Measurements from ENCODE around the gene CSTPP1. TPM values are rescaled to one million over a fixed set of nuclear protein-coding genes. Genes with fewer than 3 reads are reported as not detected.
A peak's percentile ranks its signal among the peaks of the same experiment; 100 is the strongest.

Gene CSTPP1
- total RNA-seq, 4 donors from 2014 or later, result 4.9 to 33.8 (median 19.5) TPM

DNA sequence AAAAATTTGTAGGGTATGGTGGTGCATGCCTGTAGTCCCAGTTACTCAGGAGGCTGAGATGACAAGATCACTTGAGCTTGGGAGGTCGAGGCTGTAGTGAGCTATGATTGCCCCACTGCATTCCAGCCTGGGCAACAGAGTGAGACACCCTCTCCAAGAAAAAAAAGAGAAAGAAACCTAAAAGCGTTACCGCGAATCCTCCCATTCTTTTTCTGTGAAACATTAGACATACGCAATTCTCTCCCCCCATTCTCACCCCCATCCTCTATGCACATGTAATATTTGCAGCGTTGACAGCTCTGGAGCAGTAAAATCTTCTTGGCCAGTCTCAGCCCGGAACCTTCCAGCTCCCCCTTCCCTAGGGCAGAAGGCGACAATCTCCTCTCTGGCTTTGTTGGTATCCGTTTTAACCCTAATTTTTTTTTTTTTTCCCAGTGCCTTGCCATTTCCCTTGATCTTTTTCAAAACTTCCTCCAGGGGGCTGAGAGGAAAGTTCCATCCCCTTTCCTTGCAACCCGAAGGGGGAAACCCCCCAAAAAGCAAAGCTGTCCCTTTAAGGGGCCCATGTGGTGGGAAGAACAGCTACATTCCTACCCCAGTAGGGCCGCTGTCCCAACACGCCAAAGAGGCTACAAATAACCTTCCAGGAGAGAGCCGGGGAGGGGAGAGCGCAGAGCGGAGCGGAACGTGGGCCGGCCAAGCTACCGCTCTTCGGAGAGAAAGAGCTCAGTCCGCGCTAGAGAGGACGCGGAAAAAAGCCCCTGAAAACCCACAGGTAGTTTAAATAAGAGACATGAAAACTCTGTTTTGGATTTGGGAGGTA lies 20.1 kb upstream of the CSTPP1 start:
- intact Hi-C loops (cut with DNase I; ENCODE audit: low total_unique reads), result no loop called here
- H3K27ac ChIP-seq, result peak overlapping the region; percentile 76 to 78
- no peaks in the 10 kb centered on the region for H3K36me3 ChIP-seq
- no peak for TF ChIP-seq POLR2A (IDR thresholded peaks at IDR 0.05)
- TF ChIP-seq, protein P1, sequence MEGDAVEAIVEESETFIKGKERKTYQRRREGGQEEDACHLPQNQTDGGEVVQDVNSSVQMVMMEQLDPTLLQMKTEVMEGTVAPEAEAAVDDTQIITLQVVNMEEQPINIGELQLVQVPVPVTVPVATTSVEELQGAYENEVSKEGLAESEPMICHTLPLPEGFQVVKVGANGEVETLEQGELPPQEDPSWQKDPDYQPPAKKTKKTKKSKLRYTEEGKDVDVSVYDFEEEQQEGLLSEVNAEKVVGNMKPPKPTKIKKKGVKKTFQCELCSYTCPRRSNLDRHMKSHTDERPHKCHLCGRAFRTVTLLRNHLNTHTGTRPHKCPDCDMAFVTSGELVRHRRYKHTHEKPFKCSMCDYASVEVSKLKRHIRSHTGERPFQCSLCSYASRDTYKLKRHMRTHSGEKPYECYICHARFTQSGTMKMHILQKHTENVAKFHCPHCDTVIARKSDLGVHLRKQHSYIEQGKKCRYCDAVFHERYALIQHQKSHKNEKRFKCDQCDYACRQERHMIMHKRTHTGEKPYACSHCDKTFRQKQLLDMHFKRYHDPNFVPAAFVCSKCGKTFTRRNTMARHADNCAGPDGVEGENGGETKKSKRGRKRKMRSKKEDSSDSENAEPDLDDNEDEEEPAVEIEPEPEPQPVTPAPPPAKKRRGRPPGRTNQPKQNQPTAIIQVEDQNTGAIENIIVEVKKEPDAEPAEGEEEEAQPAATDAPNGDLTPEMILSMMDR (IDR thresholded peaks at IDR 0.05), result peak in 2 of 4 experiments; percentile 8 to 28
- H3K9me3 ChIP-seq, result no peaks in the 10 kb centered on the region
- H3K4me1 ChIP-seq, result no peaks in the 10 kb centered on the region
- DNase-seq, result peak; percentile 61 to 63
- H3K27me3 ChIP-seq, result no peaks in the 10 kb centered on the region
- H3K4me3 ChIP-seq, result peak overlapping the region; percentile 42 to 92

DNA sequence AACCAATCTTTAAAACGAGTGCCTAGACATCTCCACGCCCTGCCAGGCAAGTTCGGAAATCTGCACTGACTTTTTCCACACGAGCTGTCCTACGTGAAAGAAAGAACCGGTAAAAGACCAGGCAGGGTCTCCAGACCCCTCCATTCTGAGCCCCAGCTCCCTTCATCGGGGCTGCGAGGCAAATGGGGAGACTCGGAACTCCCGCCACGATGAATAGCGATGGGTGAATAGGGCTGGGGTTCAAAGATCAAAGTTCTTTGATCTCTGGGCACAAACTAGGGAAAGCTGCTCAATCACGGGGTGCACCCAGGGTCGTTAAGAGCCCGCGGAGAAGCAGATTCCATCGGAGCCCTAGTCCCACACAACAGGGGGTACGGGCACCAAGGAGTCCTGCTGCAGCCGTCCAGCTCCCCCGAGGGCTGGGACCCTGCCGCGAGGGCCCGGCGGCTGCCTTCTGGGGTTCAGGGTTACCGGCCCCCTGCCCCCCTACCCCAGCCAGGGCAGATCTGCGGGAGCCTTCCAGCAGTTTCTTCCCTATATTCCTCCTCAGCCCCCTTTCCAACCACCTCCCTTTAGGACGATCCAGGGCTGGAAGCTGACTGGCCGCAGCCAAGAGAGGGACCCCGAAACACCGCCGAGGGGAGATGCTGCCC lies 19.3 kb upstream of the CSTPP1 start:
- no peaks in the 10 kb centered on the region for H3K4me1 ChIP-seq
- intact Hi-C loops (cut with DNase I; ENCODE audit: low total_unique reads), result no loop called here
- no peaks in the 10 kb centered on the region for H3K27me3 ChIP-seq

DNA sequence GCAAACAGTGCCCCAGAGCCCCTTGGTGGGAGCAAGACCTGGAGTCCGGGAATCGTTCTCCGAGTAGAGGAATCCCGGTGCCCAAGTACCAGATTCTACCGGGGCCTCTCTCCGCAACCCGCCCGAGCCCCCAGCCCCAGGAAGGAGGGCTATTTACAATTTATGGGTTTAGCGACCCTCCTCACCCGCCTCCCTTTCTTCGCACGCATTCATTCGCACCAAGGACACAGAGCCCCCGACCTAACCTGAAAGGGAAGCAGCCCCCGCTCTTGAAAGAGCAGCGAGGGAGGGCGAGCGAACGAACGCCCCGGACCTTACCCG lies 18.8 kb upstream of the CSTPP1 start:
- no peak for DNase-seq
- Histone ChIP-seq H3K4me1 (no peaks in the 10 kb centered on the region), H3K9me3 (no peaks in the 10 kb centered on the region), H3K27me3 (no peaks in the 10 kb centered on the region), H3K36me3 (no peaks in the 10 kb centered on the region), H3K27ac (peak overlapping the region; percentile 76 to 78), H3K4me3 (peak overlapping the region; percentile 42 to 92)
- TF ChIP-seq, protein P1 (IDR thresholded peaks at IDR 0.05), result no peak
- no peak for TF ChIP-seq POLR2A (IDR thresholded peaks at IDR 0.05)
- intact Hi-C loops (cut with DNase I; ENCODE audit: low total_unique reads), result no loop called here

More for the DNA sequence above, 19.3 kb upstream of the CSTPP1 start:
- Histone ChIP-seq H3K27ac (peak overlapping the region; percentile 76 to 78), H3K4me3 (peak overlapping the region; percentile 42 to 92), H3K36me3 (no peaks in the 10 kb centered on the region), H3K9me3 (no peaks in the 10 kb centered on the region)
- no peak for TF ChIP-seq POLR2A (IDR thresholded peaks at IDR 0.05)
- TF ChIP-seq, protein P1 (IDR thresholded peaks at IDR 0.05), result no peak
- DNase-seq, result no peak

DNA sequence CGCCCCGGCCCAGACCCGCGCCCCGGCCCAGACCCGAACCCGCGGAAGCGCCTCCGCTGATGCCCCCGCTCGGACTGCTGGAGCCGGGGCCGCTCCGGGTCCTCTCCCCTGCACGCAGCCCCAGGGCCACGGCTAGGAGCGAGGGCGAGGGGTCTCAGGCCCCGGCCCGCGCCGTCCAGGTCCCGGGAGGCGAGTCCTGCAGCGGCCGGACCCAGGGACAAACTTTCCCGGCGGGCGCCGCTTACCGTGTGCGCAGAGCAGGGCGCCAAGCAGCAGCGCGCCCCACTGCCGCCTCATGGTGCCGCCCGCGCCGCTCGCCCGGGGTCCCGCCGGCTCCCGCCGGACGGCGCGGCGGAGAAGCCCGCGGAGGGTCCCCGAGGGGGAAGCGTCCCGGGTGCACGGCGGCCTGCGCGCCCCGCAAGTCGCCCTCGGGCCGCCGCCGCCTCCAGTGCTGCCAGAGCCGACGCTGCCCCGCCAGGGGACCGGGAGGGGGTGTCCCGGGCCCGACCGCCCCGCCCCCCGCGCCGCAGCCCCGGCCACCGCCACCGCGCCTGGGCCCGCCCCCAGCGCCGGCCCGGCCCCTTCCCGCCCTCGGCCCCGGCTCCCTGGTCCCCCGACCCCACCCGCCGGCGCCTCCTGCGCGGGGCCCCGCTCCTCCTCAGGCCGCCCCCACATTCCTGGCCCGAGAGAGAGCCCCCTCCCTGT lies 18.3 kb upstream of the CSTPP1 start, which contains the start of gene LRP4:
LRP4 (minus strand) TSS at position 468 of the 705 bp plus-strand sequence; CDS start at position 297, 171 bp downstream.
- Histone ChIP-seq H3K27me3 (no peaks in the 10 kb centered on the region), H3K9me3 (no peaks in the 10 kb centered on the region), H3K4me3 (peak within 1 kb of the TSS; percentile 42 to 92), H3K36me3 (no peaks in the 10 kb centered on the region), H3K4me1 (no peaks in the 10 kb centered on the region), H3K27ac (peak within 1 kb of the TSS; percentile 76 to 78)
- intact Hi-C loops (cut with DNase I; ENCODE audit: low total_unique reads), result no loop called here
- DNase-seq, result peak; percentile 37 to 62
- peak in 1 of 2 donors; percentile 32 for TF ChIP-seq POLR2A (IDR thresholded peaks at IDR 0.05)
- TF ChIP-seq, protein P1 (IDR thresholded peaks at IDR 0.05), result peak in 1 of 4 experiments; percentile 18
